KOPT-K1 (cell line): ENCODE measurements around the gene ABCB8.

ENCODE experiments used
- H3K27ac ChIP-seq: fragments of 200-600 bp; sonication (generic); 2 replicates; pipeline ENCODE4 v1.5.1; 2016; ENCODE audit warnings: antibody characterized with exemption, mild to moderate bottlenecking, low read depth, low read length; ENCODE audit not compliant: poor library complexity, severe bottlenecking
- H3K36me3 ChIP-seq: fragments of 200-600 bp; sonication (generic); 2 replicates; pipeline ENCODE4 v1.5.1; 2017; ENCODE audit warnings: antibody characterized with exemption, mild to moderate bottlenecking, low read length, moderate library complexity; ENCODE audit not compliant: insufficient read depth
- H3K9me3 ChIP-seq: fragments of 200-600 bp; sonication (generic); 2 replicates; pipeline ENCODE4 v1.5.1; 2017; ENCODE audit warnings: antibody characterized with exemption, low read length, mild to moderate bottlenecking; ENCODE audit not compliant: insufficient read depth, poor library complexity, severe bottlenecking

ABCB8 gene

GRCh38 chr7:151091988-151092387, 63.7 kb downstream of the ABCB8 start:
- H3K27ac ChIP-seq = no peak overlapping the region

GRCh38 chr7:151093748-151094147, 65.5 kb downstream of the ABCB8 start:
- no peaks in the 10 kb centered on the region for H3K36me3 ChIP-seq
- H3K9me3 ChIP-seq = no peaks in the 10 kb centered on the region
- H3K27ac ChIP-seq = no peak overlapping the region

More at GRCh38 chr7:151091988-151092387, 63.7 kb downstream of the ABCB8 start:
- Histone ChIP-seq H3K9me3 (no peaks in the 10 kb centered on the region), H3K36me3 (no peaks in the 10 kb centered on the region)

- H3K9me3 ChIP-seq = no peaks in the 10 kb centered on the region
- no peaks in the 10 kb centered on the region for H3K36me3 ChIP-seq
- no peak overlapping the region for H3K27ac ChIP-seq
Measured at GRCh38 chr7:151094675-151095074, 66.4 kb downstream of the ABCB8 start.

DNA sequence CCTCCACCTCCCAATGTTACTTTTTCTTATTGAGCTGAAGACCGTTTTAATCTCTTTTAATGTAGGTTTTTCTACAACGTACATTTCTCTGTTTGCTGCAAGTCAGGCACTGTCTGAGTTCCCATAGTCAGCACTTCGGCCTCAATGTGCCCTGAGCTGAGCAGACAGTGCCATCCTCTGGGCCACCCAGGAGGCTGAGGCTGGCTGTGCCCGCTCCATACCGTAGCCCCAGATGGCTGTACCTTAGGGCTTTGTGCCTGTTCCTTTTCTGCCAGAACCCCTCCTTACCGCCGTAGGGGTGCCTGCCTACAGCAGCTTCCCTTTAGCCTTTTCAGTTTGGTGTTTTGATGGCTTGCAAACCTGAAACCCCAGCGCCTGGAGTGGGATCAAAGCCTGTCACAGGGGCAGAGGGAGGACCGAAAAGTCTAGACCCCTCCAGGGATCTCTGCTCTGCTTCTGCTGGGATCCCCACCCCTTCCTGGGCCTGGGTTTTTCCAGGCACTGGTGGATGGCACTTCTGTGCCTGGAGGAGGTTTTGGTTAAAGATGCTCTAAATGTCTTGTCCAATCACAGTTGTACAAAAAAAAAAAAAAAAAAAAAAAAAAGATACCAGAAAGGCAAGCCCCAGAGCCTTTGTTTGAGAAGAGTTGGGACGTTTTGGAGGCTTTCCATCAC, 67.0 kb downstream of the ABCB8 start:
- Histone ChIP-seq H3K36me3 (no peaks in the 10 kb centered on the region), H3K27ac (no peak overlapping the region), H3K9me3 (no peaks in the 10 kb centered on the region)

DNA sequence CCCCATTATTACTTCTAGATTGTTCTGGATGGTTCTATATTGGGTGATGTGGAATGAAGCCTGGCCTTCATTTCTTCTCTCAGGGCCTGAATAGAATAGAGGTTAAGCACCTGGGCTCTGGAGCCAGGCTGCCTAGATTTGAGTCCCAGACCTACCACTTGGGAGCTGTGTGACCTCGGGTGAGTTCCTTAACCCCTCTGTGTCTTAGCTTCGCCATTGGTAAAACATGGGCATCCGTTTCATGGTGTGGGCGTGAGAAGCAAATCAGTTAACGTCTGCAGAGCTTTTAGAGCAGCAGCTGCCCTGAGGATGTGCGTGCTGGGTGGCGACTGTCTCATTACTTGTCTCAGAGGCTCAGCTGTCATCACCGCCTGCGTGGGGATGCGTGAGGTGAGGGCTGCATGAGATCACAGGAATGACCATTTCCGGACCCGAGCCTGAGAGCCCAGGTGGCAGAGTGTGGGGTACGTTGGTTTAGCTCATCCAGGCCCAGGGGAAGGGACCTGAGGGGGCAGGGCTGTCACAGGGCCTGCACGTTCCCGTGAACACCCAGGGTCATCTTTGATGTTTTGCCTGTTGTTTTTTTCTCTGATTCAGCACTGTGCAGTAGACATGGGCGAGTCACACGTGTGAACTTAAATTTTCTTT, 67.7 kb downstream of the ABCB8 start:
- Histone ChIP-seq H3K9me3 (no peaks in the 10 kb centered on the region), H3K36me3 (no peaks in the 10 kb centered on the region), H3K27ac (no peak overlapping the region)
